Colonic mucosa (tissue), 4 donors: Measurements from ENCODE around the gene FARS2. TPM values are rescaled to one million over a fixed set of nuclear protein-coding genes. Genes with fewer than 3 reads are reported as not detected.

ENCODE experiments used
- DNase-seq: peaks from one replicate; pipeline ENCODE4 v3.0.0-alpha.2; 2020
- H3K27ac ChIP-seq: fragments of 200-600 bp; one replicate; pipeline ENCODE4 v1.8.0; 2021
- H3K27me3 ChIP-seq: fragments of 200-600 bp; one replicate; pipeline ENCODE4 v1.8.0; 2021
- H3K36me3 ChIP-seq: fragments of 200-600 bp; one replicate; pipeline ENCODE4 v1.8.0; 2021
- H3K4me1 ChIP-seq: fragments of 200-600 bp; one replicate; pipeline ENCODE4 v1.8.0; 2021; ENCODE audit warnings: mild to moderate bottlenecking
- H3K4me3 ChIP-seq: fragments of 200-600 bp; one replicate; pipeline ENCODE4 v1.8.0; 2021
- H3K9ac ChIP-seq, 2 donors: one replicate each; pipeline ENCODE4 v1.7.0; 2013; ENCODE audit warnings: control low read depth in 2 of 2, low read depth in 2 of 2, low read length in 2 of 2
- H3K9me3 ChIP-seq: fragments of 200-600 bp; one replicate; pipeline ENCODE4 v1.8.0; 2021
- intact Hi-C: fragments of 100-400 bp; cut with DNase I; formaldehyde crosslinking; loops from one replicate; pipeline ENCODE4 v1.14.1; 2022
- total RNA-seq, 2 donors: library from RNA; stranded (reverse); fragmentation: NEBNext Ultra II Directional in 1 of 2; extraction: Animal tissue kit (Norgen Biotek cat#: 25700) in 1 of 2; gene quantifications; one replicate each; pipeline ENCODE4 v1.2.1, GENCODE V29; 2021
- TF ChIP-seq, protein P1 (sequence below): fragments of 200-600 bp; IDR thresholded peaks from one replicate; pipeline ENCODE4 v1.8.0; 2022; ENCODE audit warnings: antibody characterized with exemption, mild to moderate bottlenecking
- donor health status: healthy.
- donor health status: DM: no; HTN: no; CAD: no.
- donor health status: DM: no; HTN: no; CAD: no.

FARS2 gene
- total RNA-seq, 2 donors from 2014 or later = 14.7 to 23.0 TPM

DNA sequence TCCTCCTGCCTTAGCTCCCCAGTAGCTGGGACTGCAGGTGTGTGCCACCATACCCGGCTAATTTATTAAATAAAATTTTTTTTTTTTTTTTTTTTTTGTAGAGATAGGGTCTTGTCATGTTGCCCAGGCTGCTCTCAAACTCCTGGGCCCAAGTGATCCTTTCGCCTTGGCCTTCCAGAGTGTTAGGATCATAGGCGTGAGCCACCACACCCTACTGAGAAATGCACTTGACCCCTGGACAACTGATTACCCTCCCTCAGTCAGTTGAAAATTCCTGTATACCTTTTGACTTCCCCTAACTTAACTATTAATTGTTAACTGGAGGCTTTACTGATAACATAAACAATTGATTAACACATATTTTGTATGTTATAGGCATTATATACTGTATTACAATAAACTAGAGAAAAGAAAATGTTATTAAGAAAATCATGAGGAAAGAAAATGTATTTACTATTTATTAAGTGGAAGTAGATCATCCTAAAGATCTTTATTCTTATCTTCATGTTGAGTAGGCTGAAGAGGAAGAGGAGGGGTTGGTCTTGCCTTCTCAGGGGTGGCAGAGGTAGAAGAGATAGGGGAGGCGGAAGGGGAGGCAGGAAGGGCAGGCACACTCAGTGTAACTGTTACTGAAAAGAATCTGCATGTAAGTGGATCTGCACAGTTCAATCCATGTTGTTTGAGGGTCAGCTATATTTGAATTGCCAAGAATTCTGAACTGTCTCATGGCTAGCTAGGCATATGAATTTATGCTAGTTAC is 104.3 kb downstream of the FARS2 start:
- Histone ChIP-seq H3K27ac (no peak overlapping the region), H3K4me1 (no peaks in the 10 kb centered on the region), H3K9ac (no peak overlapping the region), H3K4me3 (no peak overlapping the region), H3K27me3 (no peaks in the 10 kb centered on the region), H3K36me3 (no peaks in the 10 kb centered on the region), H3K9me3 (no peaks in the 10 kb centered on the region)
- DNase-seq = no peak
- intact Hi-C loops = no loop called here
- TF ChIP-seq, protein P1, sequence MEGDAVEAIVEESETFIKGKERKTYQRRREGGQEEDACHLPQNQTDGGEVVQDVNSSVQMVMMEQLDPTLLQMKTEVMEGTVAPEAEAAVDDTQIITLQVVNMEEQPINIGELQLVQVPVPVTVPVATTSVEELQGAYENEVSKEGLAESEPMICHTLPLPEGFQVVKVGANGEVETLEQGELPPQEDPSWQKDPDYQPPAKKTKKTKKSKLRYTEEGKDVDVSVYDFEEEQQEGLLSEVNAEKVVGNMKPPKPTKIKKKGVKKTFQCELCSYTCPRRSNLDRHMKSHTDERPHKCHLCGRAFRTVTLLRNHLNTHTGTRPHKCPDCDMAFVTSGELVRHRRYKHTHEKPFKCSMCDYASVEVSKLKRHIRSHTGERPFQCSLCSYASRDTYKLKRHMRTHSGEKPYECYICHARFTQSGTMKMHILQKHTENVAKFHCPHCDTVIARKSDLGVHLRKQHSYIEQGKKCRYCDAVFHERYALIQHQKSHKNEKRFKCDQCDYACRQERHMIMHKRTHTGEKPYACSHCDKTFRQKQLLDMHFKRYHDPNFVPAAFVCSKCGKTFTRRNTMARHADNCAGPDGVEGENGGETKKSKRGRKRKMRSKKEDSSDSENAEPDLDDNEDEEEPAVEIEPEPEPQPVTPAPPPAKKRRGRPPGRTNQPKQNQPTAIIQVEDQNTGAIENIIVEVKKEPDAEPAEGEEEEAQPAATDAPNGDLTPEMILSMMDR = no peak

DNA sequence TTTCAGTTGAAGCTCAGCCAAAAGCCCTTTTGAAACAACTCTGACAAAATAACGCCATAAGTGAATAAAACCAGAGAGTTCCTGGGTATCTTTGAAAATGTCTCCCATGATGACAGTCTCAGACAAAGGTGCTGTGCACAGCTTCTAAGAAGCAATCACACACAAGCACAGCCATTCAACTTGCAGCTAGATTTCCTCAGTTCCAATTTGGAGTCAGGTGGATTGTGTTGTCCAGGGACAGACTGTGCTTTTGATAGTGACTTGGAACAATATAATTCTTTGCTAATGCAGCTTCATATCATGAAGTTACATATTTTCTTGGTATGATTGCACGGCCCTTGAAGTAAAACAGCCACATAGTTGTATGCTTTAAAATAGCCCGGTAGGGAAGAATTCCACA is 105.6 kb downstream of the FARS2 start:
- no peaks in the 10 kb centered on the region for H3K4me1 ChIP-seq
- no peak overlapping the region for H3K27ac ChIP-seq
- H3K9me3 ChIP-seq = no peaks in the 10 kb centered on the region
- no peak overlapping the region for H3K9ac ChIP-seq
- no peaks in the 10 kb centered on the region for H3K27me3 ChIP-seq
- no peak overlapping the region for H3K4me3 ChIP-seq
- DNase-seq = no peak
- TF ChIP-seq, protein P1 = no peak
- intact Hi-C loops = no loop called here
- H3K36me3 ChIP-seq = no peaks in the 10 kb centered on the region

DNA sequence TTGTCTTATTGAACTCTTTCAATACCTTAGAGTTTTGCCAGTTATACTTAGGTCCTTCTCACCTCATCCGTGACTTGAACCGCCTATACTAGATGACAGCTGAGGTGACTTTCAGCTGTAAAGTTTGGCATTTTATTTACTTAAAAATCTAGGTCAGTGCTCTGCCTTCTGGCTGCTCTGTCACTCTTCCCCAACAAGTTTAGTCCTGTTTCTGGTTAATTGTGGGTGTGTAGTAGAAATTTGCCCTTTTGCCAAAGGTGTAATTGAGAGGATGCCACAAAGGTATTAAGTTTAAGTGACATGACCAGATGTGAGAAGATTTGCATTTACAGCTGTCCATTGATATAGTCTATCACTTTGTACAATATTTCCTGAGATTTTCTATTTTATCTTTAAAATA is 106.2 kb downstream of the FARS2 start:
- H3K27me3 ChIP-seq = no peaks in the 10 kb centered on the region
- TF ChIP-seq, protein P1 = no peak
- H3K27ac ChIP-seq = no peak overlapping the region
- intact Hi-C loops = no loop called here
- DNase-seq = no peak
- no peak overlapping the region for H3K9ac ChIP-seq
- no peaks in the 10 kb centered on the region for H3K9me3 ChIP-seq
- H3K36me3 ChIP-seq = no peaks in the 10 kb centered on the region
- no peaks in the 10 kb centered on the region for H3K4me1 ChIP-seq
- no peak overlapping the region for H3K4me3 ChIP-seq

DNA sequence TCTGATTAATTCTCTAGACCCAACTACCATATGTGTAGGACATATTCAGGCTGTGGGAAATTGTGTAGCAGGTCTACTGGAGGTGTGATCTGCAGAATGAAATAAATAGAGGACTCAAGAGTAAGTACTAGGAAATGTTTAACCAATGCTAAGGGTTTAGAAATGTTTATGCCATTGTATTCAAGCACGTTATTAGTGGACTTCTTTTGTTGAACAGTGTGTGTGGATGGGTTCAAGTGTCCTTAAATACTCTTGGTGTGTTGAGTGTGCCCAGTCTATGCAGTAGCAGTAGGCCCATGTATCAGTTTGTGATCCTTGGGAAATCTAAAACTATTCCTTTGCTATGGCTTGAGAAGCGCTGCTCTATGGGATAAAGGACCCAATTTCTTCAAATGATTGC is 112.1 kb downstream of the FARS2 start:
- Histone ChIP-seq H3K4me1 (no peaks in the 10 kb centered on the region), H3K27ac (no peak overlapping the region), H3K9me3 (no peaks in the 10 kb centered on the region), H3K27me3 (no peaks in the 10 kb centered on the region), H3K9ac (no peak overlapping the region), H3K36me3 (no peaks in the 10 kb centered on the region), H3K4me3 (no peak overlapping the region)
- no peak for DNase-seq
- TF ChIP-seq, protein P1 = no peak
- intact Hi-C loops = no loop called here

DNA sequence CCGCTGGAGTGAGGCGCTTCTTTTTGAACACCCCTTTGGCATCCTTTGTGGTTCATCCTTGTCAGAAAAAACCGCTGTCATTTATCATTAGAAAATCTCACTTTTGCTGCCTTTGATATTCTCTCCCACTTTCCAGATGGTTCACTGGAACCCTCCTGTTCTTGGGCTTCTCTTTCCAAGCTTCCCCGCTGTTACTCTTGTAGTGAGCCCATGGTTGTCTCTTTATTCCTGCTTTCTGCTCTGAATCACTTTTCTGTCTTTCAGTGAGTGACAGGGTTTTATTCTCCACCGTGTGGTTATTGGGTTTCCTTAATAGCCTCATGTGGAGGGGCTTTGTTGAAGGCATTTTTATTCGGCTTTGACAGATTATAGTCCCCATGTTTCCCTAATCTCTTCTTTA is 117.0 kb downstream of the FARS2 start:
- TF ChIP-seq, protein P1 = no peak
- Histone ChIP-seq H3K4me1 (no peaks in the 10 kb centered on the region), H3K4me3 (no peak overlapping the region), H3K36me3 (no peaks in the 10 kb centered on the region), H3K9ac (no peak overlapping the region), H3K27ac (no peak overlapping the region), H3K9me3 (no peaks in the 10 kb centered on the region), H3K27me3 (no peaks in the 10 kb centered on the region)
- DNase-seq = no peak
- intact Hi-C loops = loop anchor here (5.0 kb wide), 2 partner anchors 166 to 236 kb away; no protein-coding TSS in a partner anchor
